ENCODE measurements around the gene PWWP2A. TPM values are rescaled to one million over a fixed set of nuclear protein-coding genes. Genes with fewer than 3 reads are reported as not detected.

PWWP2A gene
- total and polyA plus RNA-seq, 9 donors: 7.6 to 48.5 (median 25.2) TPM

DNA sequence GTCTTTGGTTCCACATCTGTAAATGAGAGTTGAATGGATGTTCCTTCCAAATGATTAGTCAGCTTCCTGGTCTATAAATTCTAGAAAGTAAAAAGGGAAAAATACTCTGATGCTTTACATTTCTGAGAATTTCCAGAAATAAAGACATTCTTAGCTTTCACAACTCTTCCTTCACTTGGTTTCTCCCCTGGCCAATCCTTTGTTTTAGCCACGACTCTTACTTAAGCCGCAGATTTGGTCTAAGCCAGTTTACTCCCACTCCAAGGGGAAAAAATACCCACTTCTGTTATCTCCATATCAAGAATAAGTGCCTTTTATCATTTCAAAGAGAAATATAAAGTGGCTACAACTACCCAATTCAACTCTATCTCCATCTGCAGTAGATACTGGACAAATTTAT is 29.7 kb downstream of the PWWP2A start:
- WGBS, 3 donors: 91 to 94% (median 93%) methylated on average over 2 of the region's 2 CpGs
- intact Hi-C loops (cut with DNase I): no loop called here
- H3K36me3 ChIP-seq: no peaks in the 10 kb centered on the region

DNA sequence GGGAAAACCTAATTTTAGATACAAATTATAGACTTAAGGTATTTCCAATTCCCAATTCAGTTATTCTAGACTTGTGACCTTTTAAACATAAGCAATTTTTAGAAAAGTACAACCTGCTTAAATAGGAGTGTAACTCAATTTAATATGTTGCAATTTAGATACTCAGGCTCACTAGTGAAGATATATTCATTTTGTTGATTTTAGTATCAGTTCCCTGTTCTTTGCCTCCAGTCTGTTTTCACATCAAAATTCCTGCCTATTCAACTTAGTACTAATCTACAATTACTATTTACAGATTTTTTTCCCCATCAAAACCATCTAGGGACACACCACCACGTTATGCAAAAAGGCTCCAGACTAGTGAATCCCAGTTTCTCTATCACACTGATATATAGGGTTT is 30.4 kb downstream of the PWWP2A start:
- Histone ChIP-seq H3K27ac (no peak overlapping the region), H3K27me3 (no peaks in the 10 kb centered on the region), H3K9me3 (no peaks in the 10 kb centered on the region), H3K36me3 (no peaks in the 10 kb centered on the region), H3K4me3 (no peak overlapping the region), H3K4me1 (ENCODE audit: insufficient read depth) (no peaks in the 10 kb centered on the region)
- no peak for DNase-seq
- TF ChIP-seq POLR2A (IDR thresholded peaks at IDR 0.05) (no peak), EP300 (IDR thresholded peaks at IDR 0.05) (no peak)
- TF ChIP-seq, protein P1, sequence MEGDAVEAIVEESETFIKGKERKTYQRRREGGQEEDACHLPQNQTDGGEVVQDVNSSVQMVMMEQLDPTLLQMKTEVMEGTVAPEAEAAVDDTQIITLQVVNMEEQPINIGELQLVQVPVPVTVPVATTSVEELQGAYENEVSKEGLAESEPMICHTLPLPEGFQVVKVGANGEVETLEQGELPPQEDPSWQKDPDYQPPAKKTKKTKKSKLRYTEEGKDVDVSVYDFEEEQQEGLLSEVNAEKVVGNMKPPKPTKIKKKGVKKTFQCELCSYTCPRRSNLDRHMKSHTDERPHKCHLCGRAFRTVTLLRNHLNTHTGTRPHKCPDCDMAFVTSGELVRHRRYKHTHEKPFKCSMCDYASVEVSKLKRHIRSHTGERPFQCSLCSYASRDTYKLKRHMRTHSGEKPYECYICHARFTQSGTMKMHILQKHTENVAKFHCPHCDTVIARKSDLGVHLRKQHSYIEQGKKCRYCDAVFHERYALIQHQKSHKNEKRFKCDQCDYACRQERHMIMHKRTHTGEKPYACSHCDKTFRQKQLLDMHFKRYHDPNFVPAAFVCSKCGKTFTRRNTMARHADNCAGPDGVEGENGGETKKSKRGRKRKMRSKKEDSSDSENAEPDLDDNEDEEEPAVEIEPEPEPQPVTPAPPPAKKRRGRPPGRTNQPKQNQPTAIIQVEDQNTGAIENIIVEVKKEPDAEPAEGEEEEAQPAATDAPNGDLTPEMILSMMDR (IDR thresholded peaks at IDR 0.05): no peak
- WGBS, 3 donors: 82 to 91% (median 84%) methylated on average over 1 of the region's 1 CpG
- intact Hi-C loops (cut with DNase I): no loop called here

More for the DNA sequence above, 29.7 kb downstream of the PWWP2A start:
- no peak for DNase-seq
- Histone ChIP-seq H3K4me1 (ENCODE audit: insufficient read depth) (no peaks in the 10 kb centered on the region), H3K27ac (no peak overlapping the region), H3K9me3 (no peaks in the 10 kb centered on the region), H3K4me3 (no peak overlapping the region), H3K27me3 (no peaks in the 10 kb centered on the region)
- TF ChIP-seq, protein P1 (IDR thresholded peaks at IDR 0.05): no peak
- TF ChIP-seq EP300 (IDR thresholded peaks at IDR 0.05): no peak
- TF ChIP-seq POLR2A (IDR thresholded peaks at IDR 0.05): no peak

DNA sequence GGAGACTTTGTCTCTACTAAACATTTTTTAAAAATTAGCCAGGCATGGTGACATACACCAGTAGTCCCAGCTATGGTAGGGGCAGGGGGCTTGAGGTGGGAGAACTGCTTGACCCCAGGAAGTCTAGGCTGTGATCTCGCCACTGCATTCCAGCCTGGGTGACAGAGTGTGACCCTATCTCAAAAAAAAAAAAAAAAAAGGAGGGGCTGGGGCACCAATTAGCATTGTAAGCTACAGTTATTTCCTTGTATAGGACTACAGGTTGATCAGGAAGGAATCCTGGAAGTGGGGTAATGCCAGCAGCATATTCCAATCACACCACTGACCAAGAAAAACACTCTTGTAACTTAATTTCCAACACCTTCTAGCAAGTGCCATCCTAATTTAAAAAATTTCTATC is 32.1 kb downstream of the PWWP2A start:
- DNase-seq: no peak
- intact Hi-C loops (cut with DNase I): no loop called here
- Histone ChIP-seq H3K27me3 (no peaks in the 10 kb centered on the region), H3K4me3 (no peak overlapping the region), H3K9me3 (no peaks in the 10 kb centered on the region), H3K4me1 (ENCODE audit: insufficient read depth) (peaks cover 2% of the 10 kb centered on the region), H3K27ac (no peak overlapping the region), H3K36me3 (no peaks in the 10 kb centered on the region)
- TF ChIP-seq, protein P1 (IDR thresholded peaks at IDR 0.05): no peak
- TF ChIP-seq POLR2A (IDR thresholded peaks at IDR 0.05) (no peak), EP300 (IDR thresholded peaks at IDR 0.05) (no peak)
- WGBS, 3 donors: 95 to 100% (median 95%) methylated on average over 1 of the region's 1 CpG

DNA sequence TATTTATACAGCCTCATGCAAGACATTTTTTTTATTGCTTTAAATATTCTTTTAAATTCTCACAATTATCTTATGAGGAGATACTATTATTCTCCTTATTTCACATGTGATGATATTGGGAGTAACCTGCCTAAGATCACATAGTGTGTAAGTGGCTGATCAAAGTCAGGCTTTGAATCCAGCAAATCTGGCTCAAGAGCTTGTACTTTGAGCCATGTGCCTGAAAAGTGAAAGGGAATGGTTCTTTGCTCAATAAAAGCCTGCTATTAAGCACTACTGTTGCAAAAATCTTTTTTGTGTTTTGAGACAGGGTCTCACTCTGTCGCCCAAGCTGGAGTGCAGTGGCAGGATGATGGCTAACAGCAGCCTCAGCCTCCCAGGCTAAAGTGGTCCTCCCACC is 35.1 kb downstream of the PWWP2A start:
- Histone ChIP-seq H3K27ac (no peak overlapping the region), H3K27me3 (no peaks in the 10 kb centered on the region), H3K9me3 (no peaks in the 10 kb centered on the region), H3K4me3 (no peak overlapping the region), H3K36me3 (no peaks in the 10 kb centered on the region), H3K4me1 (ENCODE audit: insufficient read depth) (peaks cover 2% of the 10 kb centered on the region)
- intact Hi-C loops (cut with DNase I): no loop called here
- no peak for DNase-seq
- no peak for TF ChIP-seq EP300 (IDR thresholded peaks at IDR 0.05)
- WGBS, 3 donors: 94 to 96% (median 96%) methylated on average over 1 of the region's 1 CpG

DNA sequence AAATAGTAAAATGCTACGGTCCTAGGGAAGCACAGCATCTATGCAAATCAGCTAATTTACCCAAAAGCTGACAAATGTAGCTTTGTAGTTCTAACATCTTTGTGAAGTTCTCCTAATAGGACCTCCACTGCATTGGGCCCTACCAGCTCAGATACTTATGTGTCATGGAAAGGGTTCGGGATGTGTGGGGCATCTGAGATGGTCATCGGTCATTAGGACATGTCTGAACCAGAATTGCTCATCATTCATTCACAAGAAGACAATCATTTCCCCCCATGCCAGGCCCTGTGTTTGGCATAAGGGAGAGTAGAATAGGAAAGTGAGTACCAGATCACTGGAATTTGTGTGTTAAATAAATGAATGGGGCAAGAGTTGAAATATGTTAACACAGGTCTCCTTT is 35.7 kb downstream of the PWWP2A start:
- Histone ChIP-seq H3K27ac (no peak overlapping the region), H3K27me3 (no peaks in the 10 kb centered on the region), H3K9me3 (no peaks in the 10 kb centered on the region), H3K4me1 (ENCODE audit: insufficient read depth) (peaks cover 2% of the 10 kb centered on the region), H3K4me3 (no peak overlapping the region), H3K36me3 (no peaks in the 10 kb centered on the region)
- DNase-seq: no peak
- 29 to 46% (median 32%) methylated on average over 3 of the region's 3 CpGs for WGBS, 3 donors
- no peak for TF ChIP-seq POLR2A (IDR thresholded peaks at IDR 0.05)
- TF ChIP-seq EP300 (IDR thresholded peaks at IDR 0.05): no peak
- TF ChIP-seq, protein P1 (IDR thresholded peaks at IDR 0.05): no peak
- intact Hi-C loops (cut with DNase I): no loop called here

Data from ovary (tissue), 9 donors.